Mesenchymal stem cell (in vitro differentiated cells and primary cell): Measurements from ENCODE around the gene FBXO33.
A peak's percentile ranks its signal among the peaks of the same experiment; 100 is the strongest.

Source experiments
- DNase-seq: peaks from one replicate; pipeline ENCODE4 v3.0.0-alpha.2; 2013
- H2AFZ ChIP-seq: one replicate; pipeline ENCODE4 v1.6.1; 2013; ENCODE audit warnings: low read depth, mild to moderate bottlenecking, control low read depth, inconsistent platforms, low read length, moderate library complexity
- H2AK5ac ChIP-seq: 2 replicates; pipeline ENCODE4 v1.6.1; 2013; ENCODE audit warnings: low read length, moderate library complexity, mild to moderate bottlenecking, inconsistent platforms; ENCODE audit not compliant: severe bottlenecking
- H2BK120ac ChIP-seq: one replicate; pipeline ENCODE4 v1.6.1; 2013; ENCODE audit warnings: low read depth, mild to moderate bottlenecking, inconsistent platforms, low read length, moderate library complexity
- H2BK12ac ChIP-seq, 2 experiments: one replicate each; pipeline ENCODE4 v1.6.1; 2013; ENCODE audit warnings: inconsistent platforms in 2 of 2, low read length in 2 of 2, mild to moderate bottlenecking in 2 of 2, moderate library complexity in 2 of 2, control low read depth in 1 of 2
- H2BK15ac ChIP-seq: one replicate; pipeline ENCODE4 v1.6.1; 2013; ENCODE audit warnings: mild to moderate bottlenecking, low read depth, inconsistent platforms; ENCODE audit not compliant: poor library complexity, severe bottlenecking
- H2BK5ac ChIP-seq: 2 replicates; pipeline ENCODE4 v1.6.1; 2013; ENCODE audit warnings: low read depth, mild to moderate bottlenecking, low read length, control low read depth, inconsistent platforms; ENCODE audit not compliant: poor library complexity, severe bottlenecking
- H3K14ac ChIP-seq, 2 experiments: one replicate each; pipeline ENCODE4 v1.6.1; 2013; ENCODE audit warnings: inconsistent platforms in 2 of 2, low read length in 2 of 2, control low read depth in 1 of 2, mild to moderate bottlenecking in 1 of 2, moderate library complexity in 1 of 2
- H3K18ac ChIP-seq, 2 experiments: one replicate each; pipeline ENCODE4 v1.6.1; 2013; ENCODE audit warnings: inconsistent platforms in 2 of 2, low read length in 2 of 2, control low read depth in 1 of 2, low read depth in 1 of 2, mild to moderate bottlenecking in 1 of 2
- H3K23ac ChIP-seq, 2 experiments: one replicate each; pipeline ENCODE4 v1.6.1; 2013; ENCODE audit warnings: inconsistent platforms in 2 of 2, low read length in 2 of 2, mild to moderate bottlenecking in 2 of 2, moderate library complexity in 2 of 2, control low read depth in 1 of 2
- H3K27ac ChIP-seq: 2 replicates; pipeline ENCODE4 v1.5.1; 2013; ENCODE audit warnings: mild to moderate bottlenecking, moderate library complexity, low read length, control low read depth, inconsistent platforms; ENCODE audit not compliant: poor library complexity, severe bottlenecking
- H3K27me3 ChIP-seq, 2 experiments: 2 replicates each; pipeline versions ENCODE4 v1.6.1 to v1.7.0; 2013; ENCODE audit warnings: low read length in 2 of 2, mild to moderate bottlenecking in 2 of 2, moderate library complexity in 2 of 2, control low read depth in 1 of 2, inconsistent platforms in 1 of 2; ENCODE audit not compliant: control insufficient read depth in 1 of 2, insufficient read depth in 1 of 2
- H3K36me3 ChIP-seq, 2 experiments: 2 replicates each; pipeline versions ENCODE4 v1.6.1 to v1.7.0; 2013; ENCODE audit warnings: low read length in 2 of 2, control low read depth in 1 of 2, inconsistent platforms in 1 of 2, low read depth in 1 of 2, mild to moderate bottlenecking in 1 of 2; ENCODE audit not compliant: insufficient read depth in 2 of 2, control insufficient read depth in 1 of 2
- H3K4ac ChIP-seq, 2 experiments: one replicate each; pipeline ENCODE4 v1.6.1; 2013; ENCODE audit warnings: inconsistent platforms in 2 of 2, low read length in 2 of 2, mild to moderate bottlenecking in 2 of 2, moderate library complexity in 2 of 2, control low read depth in 1 of 2, low read depth in 1 of 2
- H3K4me1 ChIP-seq: 2 replicates; pipeline ENCODE4 v1.6.1; 2013; ENCODE audit warnings: low read depth, low read length, control low read depth; ENCODE audit not compliant: control insufficient read depth, insufficient read depth
- H3K4me2 ChIP-seq: 2 replicates; pipeline ENCODE4 v1.6.1; 2013; ENCODE audit warnings: low read length, mild to moderate bottlenecking, inconsistent platforms; ENCODE audit not compliant: poor library complexity, severe bottlenecking
- H3K4me3 ChIP-seq, 2 experiments: 2 replicates each; pipeline versions ENCODE4 v1.5.1 to v1.7.0; 2013; ENCODE audit warnings: low read length in 2 of 2, mild to moderate bottlenecking in 2 of 2, control low read depth in 1 of 2, low read depth in 1 of 2; ENCODE audit not compliant: insufficient read depth in 1 of 2
- H3K79me1 ChIP-seq: replicated peaks from 2 replicates; pipeline ENCODE4 v1.6.1; 2013; ENCODE audit warnings: mild to moderate bottlenecking, control low read depth, low read length, inconsistent platforms; ENCODE audit not compliant: poor library complexity, severe bottlenecking
- H3K9ac ChIP-seq: 2 replicates; pipeline ENCODE4 v1.7.0; 2013; ENCODE audit warnings: mild to moderate bottlenecking, low read length, moderate library complexity
- H3K9me3 ChIP-seq: 2 replicates; pipeline ENCODE4 v1.7.0; 2013; ENCODE audit warnings: mild to moderate bottlenecking, low read length; ENCODE audit not compliant: control insufficient read depth
- H4K8ac ChIP-seq: one replicate; pipeline ENCODE4 v1.6.1; 2013; ENCODE audit warnings: inconsistent platforms, mild to moderate bottlenecking, low read length, moderate library complexity
- H4K91ac ChIP-seq: one replicate; pipeline ENCODE4 v1.6.1; 2013; ENCODE audit warnings: mild to moderate bottlenecking, low read length, inconsistent platforms
- WGBS: methylation state at CpG from one replicate; pipeline ENCODE4 v1.1.7; 2013; ENCODE audit warnings: mixed read lengths; 5-methylcytosine and 5-hydroxymethylcytosine counted together

Gene FBXO33

GRCh38 chr14:39383026-39383660 is 49.1 kb downstream of the FBXO33 start:
- Histone ChIP-seq H2BK15ac (no peak overlapping the region), H2BK5ac (no peak overlapping the region), H3K4ac (no peak overlapping the region), H3K23ac (no peak overlapping the region), H3K79me1 (peaks cover 1% of the 10 kb centered on the region), H2AK5ac (no peak overlapping the region), H3K4me3 (no peak overlapping the region), H3K36me3 (no peaks in the 10 kb centered on the region), H3K27me3 (no peaks in the 10 kb centered on the region), H3K14ac (no peak overlapping the region), H2BK120ac (no peak overlapping the region), H3K18ac (no peak overlapping the region), H3K4me1 (no peaks in the 10 kb centered on the region), H3K4me2 (no peak overlapping the region), H3K9ac (no peak overlapping the region), H4K91ac (no peak overlapping the region), H4K8ac (no peak overlapping the region), H2BK12ac (no peak overlapping the region), H2AFZ (no peak overlapping the region), H3K9me3 (no peaks in the 10 kb centered on the region), H3K27ac (no peak overlapping the region)
- WGBS, result no CpG with 5 or more reads among the region's 1 CpG
- DNase-seq, result no peak

- H4K91ac ChIP-seq, result no peak overlapping the region
- H2BK5ac ChIP-seq, result no peak overlapping the region
- H3K27me3 ChIP-seq, result no peaks in the 10 kb centered on the region
- no peak overlapping the region for H3K23ac ChIP-seq
- H3K4me2 ChIP-seq, result no peak overlapping the region
- no peak overlapping the region for H2AFZ ChIP-seq
- no peak overlapping the region for H3K9ac ChIP-seq
- no peak overlapping the region for H4K8ac ChIP-seq
- no peak overlapping the region for H2BK15ac ChIP-seq
- WGBS, result 87% methylated on average over 3 of the region's 3 CpGs
- no peak overlapping the region for H3K4ac ChIP-seq
- no peaks in the 10 kb centered on the region for H3K4me1 ChIP-seq
- DNase-seq, result no peak
- peaks cover 1% of the 10 kb centered on the region for H3K79me1 ChIP-seq
- H3K18ac ChIP-seq, result no peak overlapping the region
- H2BK12ac ChIP-seq, result no peak overlapping the region
- no peak overlapping the region for H2AK5ac ChIP-seq
- H3K9me3 ChIP-seq, result no peaks in the 10 kb centered on the region
- no peak overlapping the region for H3K27ac ChIP-seq
- H3K14ac ChIP-seq, result no peak overlapping the region
- no peak overlapping the region for H2BK120ac ChIP-seq
- H3K4me3 ChIP-seq, result no peak overlapping the region
- no peaks in the 10 kb centered on the region for H3K36me3 ChIP-seq
Observed at GRCh38 chr14:39382463-39382862, 49.8 kb downstream of the FBXO33 start.

- H3K4me2 ChIP-seq, result no peak overlapping the region
- 100% methylated on average over 4 of the region's 4 CpGs for WGBS
Observed at GRCh38 chr14:39381366-39381765, 50.9 kb downstream of the FBXO33 start.

GRCh38 chr14:39376667-39377403 is 55.4 kb downstream of the FBXO33 start:
- Histone ChIP-seq H4K91ac (no peak overlapping the region), H3K23ac (no peak overlapping the region), H3K4ac (no peak overlapping the region), H3K79me1 (no peaks in the 10 kb centered on the region), H2AK5ac (no peak overlapping the region), H3K9ac (peak overlapping the region; percentile 88), H3K4me2 (no peak overlapping the region), H3K9me3 (no peaks in the 10 kb centered on the region), H3K18ac (no peak overlapping the region), H3K4me3 (peak overlapping the region in 1 of 2 experiments; percentile 2), H2BK15ac (no peak overlapping the region), H4K8ac (no peak overlapping the region), H3K27ac (peak overlapping the region; percentile 54), H3K4me1 (no peaks in the 10 kb centered on the region), H2BK120ac (no peak overlapping the region), H3K36me3 (no peaks in the 10 kb centered on the region), H2AFZ (no peak overlapping the region), H2BK5ac (no peak overlapping the region), H3K14ac (no peak overlapping the region), H3K27me3 (no peaks in the 10 kb centered on the region), H2BK12ac (no peak overlapping the region)
- WGBS, result 54% methylated on average over 3 of the region's 4 CpGs
- peak; percentile 65 for DNase-seq

More at GRCh38 chr14:39381366-39381765, 50.9 kb downstream of the FBXO33 start:
- H2BK15ac ChIP-seq, result no peak overlapping the region
- no peak overlapping the region for H2BK120ac ChIP-seq
- peaks cover 1% of the 10 kb centered on the region for H3K79me1 ChIP-seq
- no peak overlapping the region for H2AK5ac ChIP-seq
- H3K18ac ChIP-seq, result no peak overlapping the region
- H3K9me3 ChIP-seq, result no peaks in the 10 kb centered on the region
- H3K23ac ChIP-seq, result no peak overlapping the region
- no peaks in the 10 kb centered on the region for H3K36me3 ChIP-seq
- H4K8ac ChIP-seq, result no peak overlapping the region
- H3K14ac ChIP-seq, result no peak overlapping the region
- no peak overlapping the region for H3K4ac ChIP-seq
- H2AFZ ChIP-seq, result no peak overlapping the region
- no peak overlapping the region for H3K4me3 ChIP-seq
- H4K91ac ChIP-seq, result no peak overlapping the region
- H3K9ac ChIP-seq, result no peak overlapping the region
- H2BK12ac ChIP-seq, result no peak overlapping the region
- DNase-seq, result no peak
- no peak overlapping the region for H3K27ac ChIP-seq
- H3K27me3 ChIP-seq, result no peaks in the 10 kb centered on the region
- H3K4me1 ChIP-seq, result no peaks in the 10 kb centered on the region
- no peak overlapping the region for H2BK5ac ChIP-seq
